ENCODE data around the gene WDFY3.

Gene WDFY3

GRCh38 chr4:84931961-84932360 lies 34.5 kb downstream of the WDFY3 start:
- no peak overlapping the region for H3K4me3 ChIP-seq (ENCODE audit: low read depth, low read length)
- no peak for TF ChIP-seq CTCF (IDR thresholded peaks at IDR 0.05; ENCODE audit: low read depth, low read length)

GRCh38 chr4:84931274-84931673 lies 35.2 kb downstream of the WDFY3 start:
- no peak overlapping the region for H3K4me3 ChIP-seq (ENCODE audit: low read depth, low read length)
- no peak for TF ChIP-seq CTCF (IDR thresholded peaks at IDR 0.05; ENCODE audit: low read depth, low read length)

- H3K4me3 ChIP-seq (ENCODE audit: low read depth, low read length): no peak overlapping the region
- TF ChIP-seq CTCF (IDR thresholded peaks at IDR 0.05; ENCODE audit: low read depth, low read length): no peak
Measured at GRCh38 chr4:84928089-84928488, 38.4 kb downstream of the WDFY3 start.

GRCh38 chr4:84927428-84927827 lies 39.1 kb downstream of the WDFY3 start:
- no peak for TF ChIP-seq CTCF (IDR thresholded peaks at IDR 0.05; ENCODE audit: low read depth, low read length)
- no peak overlapping the region for H3K4me3 ChIP-seq (ENCODE audit: low read depth, low read length)

- no peak overlapping the region for H3K4me3 ChIP-seq (ENCODE audit: low read depth, low read length)
Measured at GRCh38 chr4:84925558-84925957, 40.9 kb downstream of the WDFY3 start.

GRCh38 chr4:84924434-84924833 lies 42.1 kb downstream of the WDFY3 start:
- TF ChIP-seq CTCF (IDR thresholded peaks at IDR 0.05; ENCODE audit: low read depth, low read length): no peak
- no peak overlapping the region for H3K4me3 ChIP-seq (ENCODE audit: low read depth, low read length)

More at GRCh38 chr4:84925558-84925957, 40.9 kb downstream of the WDFY3 start:
- no peak for TF ChIP-seq CTCF (IDR thresholded peaks at IDR 0.05; ENCODE audit: low read depth, low read length)

GRCh38 chr4:84920617-84921016 lies 45.9 kb downstream of the WDFY3 start:
- H3K4me3 ChIP-seq (ENCODE audit: low read depth, low read length): no peak overlapping the region
- no peak for TF ChIP-seq CTCF (IDR thresholded peaks at IDR 0.05; ENCODE audit: low read depth, low read length)
